OCI-M2 (cell line): ENCODE results near the gene TMEM62.
"Not testable (repeated sequence)": the region's sequence is repeated elsewhere in the genome, so short reads cannot be mapped to it uniquely, and the experiment has no call there.

Source experiments
- DNase-seq: peaks from one replicate; lab custom pipeline; 2025; ENCODE audit not compliant: unreplicated experiment; lab: John Stamatoyannopoulos, UW

The TMEM62 gene

DNA sequence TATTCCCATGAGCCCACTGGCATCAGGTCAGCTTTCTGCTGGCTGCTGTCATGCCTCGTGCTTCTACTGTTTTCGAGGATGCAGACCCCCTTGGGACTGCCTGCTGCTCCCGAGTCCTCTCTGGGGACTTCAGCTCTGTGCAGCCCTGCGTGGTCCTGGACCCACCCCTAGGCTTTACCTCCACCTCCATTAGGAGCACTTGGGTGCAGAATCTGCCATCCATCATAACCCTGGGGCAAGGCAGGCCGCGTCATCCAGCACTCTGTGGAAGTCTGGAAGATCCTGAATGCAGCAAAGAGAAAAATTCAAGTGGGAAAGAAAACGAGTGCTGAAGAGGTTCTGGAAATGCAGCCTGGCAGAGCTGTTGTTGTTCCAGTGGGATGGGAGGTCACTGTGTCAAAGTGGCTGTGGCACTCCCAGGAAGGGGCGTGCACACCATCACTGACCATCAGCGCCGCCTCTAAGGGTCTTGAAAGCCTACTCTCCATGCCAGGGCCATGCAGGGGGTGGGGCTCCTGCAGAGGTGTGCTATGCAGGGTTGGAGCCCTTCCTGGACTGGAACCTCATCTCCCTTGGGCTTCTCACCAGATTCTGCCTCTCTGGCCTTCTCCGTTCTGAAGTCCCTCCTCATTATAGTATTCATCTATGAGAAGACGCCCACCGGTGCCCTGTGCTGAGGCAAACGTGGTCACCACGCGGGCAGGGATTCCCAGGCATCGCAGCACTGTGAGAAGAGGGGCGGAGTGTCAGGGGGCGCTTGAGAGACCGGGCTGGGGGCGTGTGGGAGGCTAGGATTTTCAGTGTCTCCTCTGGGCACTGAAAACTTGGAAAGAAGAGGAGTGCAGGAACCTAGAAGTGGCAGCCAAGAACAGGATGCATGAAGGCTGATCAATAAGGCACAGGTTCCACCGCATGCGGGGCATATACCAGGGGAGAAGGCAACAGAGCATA is 74.9 kb downstream of the TMEM62 start:
- DNase-seq: no peak

DNA sequence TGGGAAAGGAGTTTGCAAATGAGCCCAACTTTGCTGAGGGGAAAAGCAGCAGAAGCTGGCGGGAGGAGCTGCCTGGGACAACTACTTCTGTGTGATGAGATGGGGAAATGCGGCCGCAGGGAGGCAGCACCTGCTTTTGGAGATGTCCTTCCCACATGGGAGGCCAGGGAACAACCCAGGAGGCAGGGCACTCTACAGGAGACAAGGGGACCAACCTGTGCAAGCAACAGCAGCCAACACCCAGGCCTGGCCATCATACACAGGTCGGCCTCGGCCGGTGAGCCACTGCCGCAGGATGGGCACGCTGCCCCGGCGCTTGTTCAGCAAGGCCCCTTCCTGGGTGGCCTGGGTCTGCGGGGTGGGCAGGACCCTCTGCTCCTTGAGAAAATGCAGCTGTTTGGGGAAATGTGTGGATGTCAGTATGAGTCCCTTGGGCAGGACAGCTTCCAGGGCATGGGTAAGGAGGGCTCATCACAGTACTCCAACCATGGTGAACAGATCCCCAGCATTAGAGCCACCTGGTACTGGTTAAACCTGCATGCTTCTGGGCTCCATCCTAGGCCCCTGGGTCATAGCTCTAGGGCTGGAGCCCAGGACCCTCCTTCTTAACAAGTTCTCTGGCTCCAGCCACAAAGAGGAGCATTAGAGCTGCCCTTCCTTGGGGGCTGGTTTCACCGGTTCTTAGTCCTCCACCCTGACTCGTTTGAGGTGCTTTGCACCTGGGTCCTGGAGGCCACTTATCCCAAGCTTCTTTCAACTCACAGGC is 75.9 kb downstream of the TMEM62 start:
- DNase-seq: no peak

DNA sequence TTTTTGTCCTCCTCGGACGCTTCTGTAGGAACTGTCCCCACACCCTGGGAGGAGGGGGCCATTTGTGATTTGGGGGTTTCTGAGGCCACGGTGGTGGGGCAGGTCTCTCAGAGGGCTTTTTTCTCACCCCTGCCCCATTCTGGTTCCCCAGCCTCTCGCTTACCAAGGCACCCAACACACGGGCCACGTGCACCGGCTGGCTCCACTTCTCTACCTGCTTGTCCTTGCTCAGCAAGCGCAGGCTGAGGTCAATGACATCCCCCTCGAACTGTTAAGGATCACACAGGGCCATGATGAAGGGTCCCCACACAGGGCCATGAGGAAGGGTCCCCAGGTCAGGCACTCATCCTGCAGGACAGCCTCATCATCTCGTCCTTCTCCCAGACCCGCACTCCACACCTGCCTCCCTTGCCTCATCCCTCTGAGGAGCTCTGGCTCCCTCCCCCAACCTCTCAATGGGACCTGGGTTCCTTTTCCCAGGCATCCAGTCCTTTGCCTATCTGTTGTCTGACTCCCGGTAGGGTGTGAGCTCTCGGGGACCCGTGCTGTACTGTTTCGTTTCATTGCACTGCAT is 76.9 kb downstream of the TMEM62 start:
- no peak for DNase-seq

DNA sequence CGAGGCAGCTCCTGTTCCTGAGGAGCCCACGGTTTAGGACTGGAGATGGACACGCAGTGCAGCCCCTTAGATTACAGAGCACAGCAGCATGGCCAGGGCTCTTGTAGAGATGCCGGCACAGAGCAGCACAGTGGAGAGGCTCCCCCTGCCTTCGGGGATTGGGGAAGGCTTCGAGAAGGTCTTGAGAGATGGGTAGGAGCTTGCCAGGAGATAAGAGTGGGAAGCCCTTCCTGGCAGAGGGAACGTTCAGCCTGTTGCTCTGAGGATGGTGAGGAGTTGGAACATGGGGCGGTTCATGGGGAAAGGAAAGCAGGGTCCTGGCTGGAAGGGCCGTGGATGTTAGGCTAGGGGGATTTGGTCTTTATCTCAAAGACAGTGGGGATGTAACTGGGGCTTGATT is 77.4 kb downstream of the TMEM62 start:
- DNase-seq: no peak

DNA sequence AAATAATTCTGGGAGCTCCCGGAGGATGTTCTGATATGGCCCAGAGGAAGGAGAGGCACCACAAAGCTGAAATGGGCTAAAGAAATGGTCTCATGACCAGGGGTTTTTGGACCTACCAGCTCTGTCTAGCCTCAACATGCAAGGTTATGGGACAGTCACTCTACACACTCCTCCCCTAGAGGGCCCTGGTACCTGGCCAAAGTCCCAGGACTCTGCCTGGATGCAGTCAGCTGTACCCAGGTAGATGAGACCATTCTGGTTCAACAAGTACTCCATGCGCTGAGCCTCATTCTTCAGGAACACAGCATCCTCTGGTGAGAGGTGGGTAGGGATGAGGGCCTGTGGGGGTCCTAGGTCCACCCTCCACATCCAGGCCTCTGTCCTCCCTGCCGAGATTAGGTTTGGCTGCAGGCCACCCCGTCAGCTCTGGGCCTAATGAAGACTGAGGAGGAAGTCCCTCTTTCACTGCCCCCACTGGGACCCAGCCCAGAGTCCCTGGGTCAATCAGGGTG is 77.9 kb downstream of the TMEM62 start:
- DNase-seq: no peak

DNA sequence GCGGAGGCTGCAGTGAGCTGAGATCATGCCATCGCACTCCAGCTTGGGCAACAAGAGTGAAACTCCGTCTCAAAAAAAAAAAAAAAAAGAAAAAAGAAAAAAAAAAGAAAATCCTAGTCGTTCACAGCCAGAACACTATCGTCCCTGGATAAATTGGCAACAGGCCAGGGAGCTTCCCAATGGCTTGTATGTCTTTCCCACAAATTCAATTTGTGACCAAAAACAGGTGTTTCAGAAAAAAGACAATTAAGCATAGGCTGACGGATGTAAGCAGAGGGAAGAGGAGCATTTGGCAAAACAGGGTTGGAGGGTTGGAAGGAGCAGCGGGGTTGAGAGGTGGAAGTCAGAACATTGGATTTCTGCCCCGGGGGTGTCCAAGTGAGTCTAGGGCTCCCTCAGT is 78.9 kb downstream of the TMEM62 start:
- no peak for DNase-seq

DNA sequence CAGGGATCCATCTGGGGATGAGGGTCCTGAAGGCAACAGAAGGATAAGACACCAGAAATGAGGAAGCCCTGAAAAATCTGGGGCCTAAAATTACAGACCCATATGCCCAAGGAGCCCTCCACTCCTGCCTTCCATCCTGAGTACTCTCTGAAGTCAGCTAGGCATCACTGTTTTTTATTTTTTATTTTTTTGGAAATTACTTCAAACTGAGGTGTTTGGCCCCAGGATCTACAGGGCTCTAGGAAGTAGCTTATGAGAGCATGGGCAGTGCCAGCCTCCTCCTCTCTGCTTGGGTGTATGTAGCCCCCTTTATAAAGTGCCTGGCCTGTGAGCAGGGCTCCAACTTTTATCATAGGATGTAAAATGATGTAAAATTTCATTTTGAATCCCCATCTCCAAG is 79.6 kb downstream of the TMEM62 start:
- no peak for DNase-seq

DNA sequence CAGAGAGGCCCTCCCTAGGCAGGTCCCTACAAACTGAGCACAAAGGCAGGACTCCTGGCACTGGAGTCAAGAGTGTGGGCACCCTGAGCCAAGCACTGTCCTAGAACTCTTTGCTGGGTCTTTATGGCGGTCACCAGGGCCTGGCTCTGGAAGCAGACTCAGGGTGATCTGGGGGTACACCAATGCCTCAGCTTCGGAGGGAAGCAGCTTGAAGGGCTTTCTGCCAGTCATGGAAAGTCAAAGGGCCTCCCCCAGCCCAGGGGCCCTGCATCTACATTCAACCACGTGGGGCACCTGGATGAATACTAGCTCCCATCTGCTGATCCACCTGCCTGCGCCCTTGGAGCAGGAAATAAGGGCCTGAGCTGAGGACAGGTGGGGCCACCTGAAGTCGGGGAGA is 80.1 kb downstream of the TMEM62 start:
- no peak for DNase-seq

DNA sequence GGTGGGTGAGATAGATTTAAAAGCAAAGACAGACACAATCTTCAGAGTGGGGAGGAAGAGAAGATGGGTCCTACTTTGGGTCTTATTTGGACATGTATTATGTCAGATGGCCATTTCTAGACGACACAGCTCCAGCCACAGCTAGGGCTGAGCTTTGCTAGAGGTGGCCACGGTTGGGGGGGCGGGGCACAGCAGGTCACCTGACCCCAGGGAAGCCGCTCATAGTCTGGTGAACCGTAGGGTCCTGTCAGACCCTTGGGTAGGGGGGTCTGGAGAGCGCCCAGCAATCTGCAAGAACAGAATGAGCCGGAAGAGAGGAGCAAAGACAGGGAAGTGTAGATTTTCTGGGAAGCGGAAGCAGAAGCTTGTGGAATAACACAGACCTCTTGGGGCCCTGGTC is 80.8 kb downstream of the TMEM62 start:
- DNase-seq: no peak

DNA sequence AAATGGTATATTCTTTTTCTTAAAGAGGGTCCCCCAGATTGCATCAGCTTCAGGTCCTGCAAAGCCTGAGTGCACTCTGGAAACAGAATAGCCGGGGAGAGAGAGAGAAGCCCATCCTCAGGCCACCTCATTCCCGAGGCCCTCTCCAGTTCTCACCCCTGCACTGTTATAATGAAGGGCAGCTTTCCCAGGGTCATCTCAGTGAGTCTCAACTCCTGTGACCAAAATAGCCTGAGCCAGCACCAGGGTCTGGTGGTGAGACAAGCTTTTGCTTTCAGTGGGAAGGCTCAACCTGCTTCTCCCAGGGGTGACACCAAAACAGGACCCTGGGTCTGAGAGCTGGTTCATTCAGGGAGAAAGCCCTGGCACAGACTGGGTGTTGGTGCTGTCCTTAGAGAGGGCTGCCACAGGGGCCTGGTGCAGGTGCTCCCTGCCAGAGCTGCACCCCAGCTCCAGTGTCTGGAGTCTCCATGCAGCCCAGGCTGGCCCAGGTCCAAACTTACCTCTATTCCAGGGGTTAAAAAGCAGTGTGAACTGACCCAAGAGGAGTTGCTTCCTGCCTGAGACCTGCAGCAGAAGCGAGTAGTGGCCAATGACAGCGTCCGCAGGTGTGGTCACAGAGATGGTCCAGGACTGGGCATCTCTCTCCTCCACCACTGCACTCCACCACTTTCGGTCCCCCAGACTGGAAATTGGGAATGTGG is 81.4 kb downstream of the TMEM62 start:
- no peak for DNase-seq

DNA sequence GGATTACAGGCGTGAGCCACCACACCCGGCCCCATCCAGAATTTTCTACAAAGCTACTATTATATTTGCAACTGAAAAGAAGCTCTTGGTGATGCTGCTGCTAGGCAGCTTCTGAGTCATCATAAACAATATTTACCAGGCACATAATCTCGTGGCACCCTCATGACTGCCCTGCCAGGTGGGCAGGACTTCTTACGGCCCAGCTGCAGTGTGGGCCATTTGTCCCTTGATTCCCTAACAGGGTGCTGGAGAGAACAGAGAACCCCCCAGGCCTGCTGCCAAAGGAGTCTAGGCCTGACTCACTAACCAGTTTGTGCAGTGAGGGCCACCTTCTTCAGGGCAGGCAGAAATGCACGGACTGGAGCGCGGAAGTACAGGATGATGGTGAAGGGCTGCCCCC is 82.6 kb downstream of the TMEM62 start:
- DNase-seq: no peak

DNA sequence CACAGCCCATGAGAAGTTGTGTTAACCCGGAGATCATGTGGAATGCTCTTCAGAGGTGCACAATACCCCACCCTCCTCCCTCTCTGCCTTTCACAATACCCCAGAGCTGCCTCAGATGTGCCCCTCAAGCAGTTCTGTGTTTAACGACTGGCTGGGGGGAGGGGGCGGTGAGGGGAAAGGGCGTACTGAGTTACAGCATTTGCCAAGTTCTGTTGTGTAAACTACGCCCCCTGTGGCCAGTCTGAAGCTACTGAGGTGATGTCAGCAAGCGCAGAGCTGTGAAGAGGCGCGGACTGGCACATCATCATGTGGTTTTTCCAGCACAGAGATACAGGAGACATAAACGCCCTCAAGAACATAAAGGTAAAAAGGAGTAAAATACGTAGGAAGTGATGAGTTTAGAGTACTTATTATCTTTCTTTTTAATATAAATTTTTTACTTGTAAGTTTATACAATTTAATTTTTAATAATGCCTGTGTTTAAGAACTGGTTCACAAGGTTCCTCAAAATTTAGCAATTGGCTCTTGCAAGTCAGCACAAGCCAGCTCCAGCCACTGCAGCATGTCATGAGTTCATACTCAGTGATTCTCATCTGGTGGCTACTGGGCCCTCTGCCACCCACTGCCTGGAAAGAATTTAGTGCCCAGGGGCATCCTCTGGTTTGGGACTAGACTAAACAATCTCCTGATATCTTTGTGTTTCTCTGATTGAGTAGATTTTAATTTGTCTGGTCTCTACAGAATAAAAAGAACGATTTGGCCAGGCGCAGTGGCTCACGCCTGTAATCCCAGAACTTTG is 85.7 kb downstream of the TMEM62 start:
- DNase-seq: no peak

DNA sequence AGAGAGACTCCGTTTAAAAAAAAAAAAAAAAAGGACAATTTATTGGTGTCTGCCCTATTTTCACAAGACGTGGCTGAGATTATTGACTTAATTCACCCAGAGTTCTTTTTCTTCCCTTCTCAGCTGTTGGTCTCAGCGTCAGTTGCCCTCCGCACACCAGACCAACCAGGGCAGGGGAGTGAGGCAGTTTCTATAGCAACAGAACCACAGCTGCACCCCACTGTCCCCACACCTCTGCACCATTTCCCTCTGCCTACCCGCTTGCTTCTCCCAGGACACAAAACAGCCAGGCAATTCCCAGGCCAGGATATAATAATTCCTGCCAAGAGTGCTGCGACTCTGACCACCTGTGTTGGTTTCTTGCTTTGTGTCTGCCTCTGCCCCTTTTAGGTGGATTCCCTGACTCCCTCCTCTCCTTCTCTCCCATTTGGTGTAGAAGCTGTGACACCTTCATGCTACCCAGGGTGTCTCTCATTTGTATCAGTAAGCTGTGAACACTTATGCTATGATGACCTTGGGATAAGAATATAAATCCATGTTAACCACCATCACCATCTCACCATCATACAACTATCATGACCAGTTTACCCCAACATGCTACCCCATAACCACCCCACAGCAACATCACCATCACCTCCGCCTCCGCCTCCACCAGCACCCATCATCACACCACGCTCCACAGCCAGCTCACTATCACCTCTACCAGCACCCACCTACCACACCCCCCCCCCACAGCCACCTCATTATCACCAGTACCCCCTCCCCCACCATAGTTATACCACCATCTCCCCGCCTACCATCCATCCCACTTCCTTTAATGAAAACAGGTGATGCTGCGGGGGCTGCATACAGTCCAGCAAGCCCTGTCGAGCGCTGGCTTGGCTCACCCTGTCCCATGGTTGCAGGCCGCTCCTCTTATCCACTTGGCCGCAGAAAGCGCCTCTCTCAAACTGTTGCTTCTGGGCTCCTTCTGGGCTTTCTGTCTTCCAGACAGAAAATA is 86.8 kb downstream of the TMEM62 start:
- peak; percentile 57 for DNase-seq

DNA sequence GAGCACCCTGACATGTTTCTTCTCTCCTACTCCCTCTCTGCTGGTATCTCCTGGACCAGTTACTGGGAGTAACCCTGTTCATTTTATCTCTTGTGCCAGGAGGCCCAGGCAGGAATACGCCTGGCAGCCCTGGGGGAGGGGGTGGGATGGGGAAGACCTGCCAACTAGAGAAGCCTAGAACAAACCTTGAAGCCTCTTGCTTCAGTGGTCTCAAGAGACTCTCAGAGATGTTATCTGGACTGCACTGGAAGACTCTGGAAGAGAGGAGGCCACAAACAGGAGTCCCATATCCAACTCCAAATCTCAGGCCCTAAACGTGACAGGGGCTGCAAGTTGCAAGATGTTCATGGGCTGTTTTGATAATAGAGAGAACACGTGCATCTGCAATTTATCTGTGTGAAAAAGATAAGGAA is 87.6 kb downstream of the TMEM62 start, which contains the start of gene EPB42:
TSS of gene EPB42 (minus strand) at position 28 of the 413 bp plus-strand sequence. CDS start 193 bp downstream, outside the sequence.
- DNase-seq: peak; percentile 57

DNA sequence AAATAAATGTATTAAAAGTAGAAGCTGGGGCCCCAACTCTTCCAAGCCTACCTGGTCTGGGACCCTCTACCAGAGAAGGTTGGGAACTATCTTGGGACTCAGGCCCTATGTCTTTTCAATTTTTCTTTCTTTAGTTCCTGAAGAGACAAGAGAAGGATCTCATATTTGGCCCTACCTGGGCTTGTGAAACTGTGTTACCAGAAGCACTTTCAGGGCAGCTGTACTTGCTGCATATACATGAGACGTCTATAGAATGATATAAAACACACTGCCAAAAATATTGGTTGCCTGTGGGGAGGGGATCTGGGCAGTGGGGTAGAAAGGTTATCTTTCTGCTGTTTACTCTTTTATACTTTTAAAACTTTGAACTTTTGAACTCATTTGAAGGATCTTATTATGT is 88.0 kb downstream of the TMEM62 start:
- DNase-seq: no peak

DNA sequence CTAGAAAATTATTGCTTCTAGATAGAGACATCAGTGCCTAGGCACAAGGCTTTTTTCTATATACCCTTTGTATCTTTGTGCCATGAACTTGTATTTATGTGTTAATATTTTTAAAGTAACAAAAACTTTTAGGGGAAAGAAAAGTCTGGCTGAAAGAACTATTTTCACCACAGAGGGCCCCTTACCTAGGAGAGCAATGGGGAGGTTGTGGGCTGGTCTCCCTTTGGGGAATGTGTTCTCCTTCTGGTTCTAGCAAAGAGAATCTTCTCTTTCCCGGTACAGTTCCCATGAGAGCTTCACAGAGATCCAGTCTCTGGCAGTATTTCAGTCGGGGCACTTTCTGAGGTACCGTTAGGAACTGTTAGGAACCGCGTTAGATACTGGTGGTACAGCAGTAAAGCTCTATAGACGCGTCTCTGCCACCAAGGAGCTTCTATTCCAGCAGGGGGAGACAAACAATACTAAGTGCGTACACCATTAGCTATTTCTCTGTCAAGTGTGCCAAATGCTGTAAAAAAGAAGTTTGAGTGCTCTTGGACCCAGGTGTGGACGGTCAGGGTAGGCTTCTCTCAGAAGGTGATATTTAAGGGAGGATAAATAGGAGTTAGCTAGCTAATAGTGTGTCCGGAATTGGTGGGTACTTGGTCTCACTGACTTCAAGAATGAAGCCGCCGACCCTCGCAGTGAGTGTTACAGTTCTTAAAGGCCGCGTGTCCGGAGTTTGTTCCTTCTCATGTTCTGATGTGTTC is 92.0 kb downstream of the TMEM62 start:
- no peak for DNase-seq

DNA sequence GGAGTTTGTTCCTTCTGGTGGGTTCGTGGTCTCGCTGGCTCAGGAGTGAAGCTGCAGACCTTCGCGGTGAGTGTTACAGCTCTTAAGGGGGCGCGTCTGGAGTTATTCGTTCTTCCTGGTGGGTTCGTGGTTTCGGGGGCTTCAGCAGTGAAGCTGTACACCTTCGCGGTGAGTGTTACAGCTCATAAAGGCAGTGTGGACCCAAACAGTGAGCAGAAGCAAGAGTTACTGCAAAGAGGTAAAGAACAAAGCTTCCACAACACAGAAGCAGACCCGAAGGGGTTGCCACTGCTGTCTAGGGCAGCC is 92.5 kb downstream of the TMEM62 start:
- not testable (repeated sequence) for DNase-seq
